GM18502 (cell line): ENCODE data around the gene EYS.
"Not testable (repeated sequence)": the region's sequence is repeated elsewhere in the genome, so short reads cannot be mapped to it uniquely, and the experiment has no call there.

Experiments used
- ATAC-seq: cut with Tn5 transposase; IDR thresholded peaks from one replicate; pipeline ENCODE4 v1.9.1; 2021; ENCODE audit warnings: mild to moderate bottlenecking; ENCODE audit not compliant: unreplicated experiment, poor library complexity

Gene EYS

GRCh38 chr6:64290867-64291266 is 1416.2 kb downstream of the EYS start:
- ATAC-seq = no peak

- no peak for ATAC-seq
Observed at GRCh38 chr6:64289931-64290330, 1417.1 kb downstream of the EYS start.

GRCh38 chr6:64288351-64288750 is 1418.7 kb downstream of the EYS start:
- no peak for ATAC-seq

- ATAC-seq = no peak
Observed at GRCh38 chr6:64281167-64281566, 1425.9 kb downstream of the EYS start.

- no peak for ATAC-seq
Observed at GRCh38 chr6:64280569-64280968, 1426.5 kb downstream of the EYS start.

- no peak for ATAC-seq
Observed at GRCh38 chr6:64270083-64270482, 1436.9 kb downstream of the EYS start.

GRCh38 chr6:64266351-64266821 is 1440.6 kb downstream of the EYS start:
- peak; percentile 84 for ATAC-seq

- no peak for ATAC-seq
Observed at GRCh38 chr6:64263778-64264177, 1443.2 kb downstream of the EYS start.

GRCh38 chr6:64259372-64259771 is 1447.7 kb downstream of the EYS start:
- no peak for ATAC-seq

- ATAC-seq = no peak
Observed at GRCh38 chr6:64258752-64259151, 1448.3 kb downstream of the EYS start.

GRCh38 chr6:64258302-64258701 is 1448.7 kb downstream of the EYS start:
- no peak for ATAC-seq

- ATAC-seq = no peak
Observed at GRCh38 chr6:64257586-64257985, 1449.4 kb downstream of the EYS start.

GRCh38 chr6:64256483-64256882 is 1450.5 kb downstream of the EYS start:
- ATAC-seq = no peak

- peak; percentile 47 for ATAC-seq
Observed at GRCh38 chr6:64255000-64255399, 1452.0 kb downstream of the EYS start.

GRCh38 chr6:64254558-64254957 is 1452.5 kb downstream of the EYS start:
- no peak for ATAC-seq

- no peak for ATAC-seq
Observed at GRCh38 chr6:64252256-64252655, 1454.8 kb downstream of the EYS start.

- ATAC-seq = no peak
Observed at GRCh38 chr6:64250126-64250525, 1456.9 kb downstream of the EYS start.

GRCh38 chr6:64249115-64249514 is 1457.9 kb downstream of the EYS start:
- ATAC-seq = no peak

- no peak for ATAC-seq
Observed at GRCh38 chr6:64243618-64244017, 1463.4 kb downstream of the EYS start.

- ATAC-seq = not testable (repeated sequence)
Observed at GRCh38 chr6:64238908-64239307, 1468.1 kb downstream of the EYS start.

- no peak for ATAC-seq
Observed at GRCh38 chr6:64238071-64238470, 1469.0 kb downstream of the EYS start.

GRCh38 chr6:64233746-64234145 is 1473.3 kb downstream of the EYS start:
- no peak for ATAC-seq

- no peak for ATAC-seq
Observed at GRCh38 chr6:64231928-64232327, 1475.1 kb downstream of the EYS start.
